ENCODE results near the gene RPUSD4.

The RPUSD4 gene

DNA sequence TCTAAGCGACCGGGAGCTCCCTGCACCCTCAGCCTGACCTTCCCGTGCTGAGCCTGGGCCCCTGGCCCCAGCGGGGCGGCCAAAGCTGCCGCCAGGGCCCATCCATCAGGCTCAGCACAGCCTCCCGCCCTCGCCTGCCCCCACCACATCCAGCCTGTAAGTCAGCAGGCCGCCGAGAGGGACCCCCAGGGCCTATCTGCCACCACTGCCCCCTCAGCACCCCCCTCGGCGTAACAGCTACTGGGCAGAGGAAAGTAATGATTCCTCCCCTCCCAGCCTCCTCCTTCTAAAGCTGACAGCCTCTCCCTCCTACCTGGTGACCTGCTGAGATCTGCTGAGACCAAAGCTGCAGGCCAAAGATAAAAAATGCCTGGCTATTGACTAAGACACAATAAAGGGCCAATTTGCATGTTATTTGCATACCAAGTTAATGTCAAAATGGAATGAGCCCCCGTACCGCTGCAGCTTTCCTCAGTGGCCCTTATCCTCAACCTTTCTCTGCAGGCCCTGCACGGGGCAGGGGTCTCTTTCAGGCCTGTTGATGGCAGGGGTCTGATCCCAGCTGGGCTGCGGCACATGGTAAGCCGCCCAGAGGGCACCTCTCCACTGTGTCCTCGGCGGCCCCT lies 51.6 kb downstream of the RPUSD4 start:
- H3K36me3 ChIP-seq (ENCODE audit: control insufficient read depth in 1 of 2, insufficient read depth in 2 of 2, low read length in 2 of 2), result no peaks in the 10 kb centered on the region
- H3K4ac ChIP-seq (ENCODE audit: low read depth, low read length), result no peak overlapping the region
- no peak overlapping the region for H4K12ac ChIP-seq (ENCODE audit: low read depth, low read length)
- no peak overlapping the region for H2BK5ac ChIP-seq (ENCODE audit: low read depth, low read length, poor library complexity)
- no peak overlapping the region for H2AK5ac ChIP-seq (ENCODE audit: low read length)
- no peak overlapping the region for H3K27ac ChIP-seq (ENCODE audit: low read depth, low read length)
- no peak for DNase-seq
- no peak overlapping the region for H3K4me2 ChIP-seq (ENCODE audit: low read length)
- H2BK120ac ChIP-seq (ENCODE audit: insufficient read depth, low read length, poor library complexity), result no peak overlapping the region
- no peak overlapping the region for H2AFZ ChIP-seq (ENCODE audit: insufficient read depth, low read length, poor library complexity)
- peaks cover 4% of the 10 kb centered on the region for H3K79me1 ChIP-seq (ENCODE audit: low read length)
- no peaks in the 10 kb centered on the region for H3K9me3 ChIP-seq (ENCODE audit: insufficient read depth, low read depth, low read length)
- H4K91ac ChIP-seq (ENCODE audit: low read depth, low read length), result peak overlapping the region; percentile 16
- peaks cover 17 to 32% of the 10 kb centered on the region in 2 experiments for H3K4me1 ChIP-seq (ENCODE audit: control insufficient read depth in 1 of 2, insufficient read depth in 2 of 2, low read length in 2 of 2)
- no CpG with 5 or more reads among the region's 19 CpGs for WGBS (ENCODE audit: extremely low coverage, insufficient coverage, insufficient read length)
- no peak overlapping the region for H3K9ac ChIP-seq (ENCODE audit: low read length)
- H3K4me3 ChIP-seq (ENCODE audit: low read depth, low read length), result no peak overlapping the region
- no peak overlapping the region for H3K23ac ChIP-seq (ENCODE audit: low read length)
- no peaks in the 10 kb centered on the region for H3K79me2 ChIP-seq (ENCODE audit: control insufficient read depth, insufficient read depth, low read length, poor library complexity)
- H2BK12ac ChIP-seq (ENCODE audit: low read length), result no peak overlapping the region
- no peak overlapping the region for H4K8ac ChIP-seq (ENCODE audit: low read depth, low read length)
- H3K14ac ChIP-seq (ENCODE audit: low read length), result no peak overlapping the region
- no peaks in the 10 kb centered on the region for H3K27me3 ChIP-seq (ENCODE audit: insufficient read depth, low read length)
- no peak overlapping the region for H3K18ac ChIP-seq (ENCODE audit: low read length)

DNA sequence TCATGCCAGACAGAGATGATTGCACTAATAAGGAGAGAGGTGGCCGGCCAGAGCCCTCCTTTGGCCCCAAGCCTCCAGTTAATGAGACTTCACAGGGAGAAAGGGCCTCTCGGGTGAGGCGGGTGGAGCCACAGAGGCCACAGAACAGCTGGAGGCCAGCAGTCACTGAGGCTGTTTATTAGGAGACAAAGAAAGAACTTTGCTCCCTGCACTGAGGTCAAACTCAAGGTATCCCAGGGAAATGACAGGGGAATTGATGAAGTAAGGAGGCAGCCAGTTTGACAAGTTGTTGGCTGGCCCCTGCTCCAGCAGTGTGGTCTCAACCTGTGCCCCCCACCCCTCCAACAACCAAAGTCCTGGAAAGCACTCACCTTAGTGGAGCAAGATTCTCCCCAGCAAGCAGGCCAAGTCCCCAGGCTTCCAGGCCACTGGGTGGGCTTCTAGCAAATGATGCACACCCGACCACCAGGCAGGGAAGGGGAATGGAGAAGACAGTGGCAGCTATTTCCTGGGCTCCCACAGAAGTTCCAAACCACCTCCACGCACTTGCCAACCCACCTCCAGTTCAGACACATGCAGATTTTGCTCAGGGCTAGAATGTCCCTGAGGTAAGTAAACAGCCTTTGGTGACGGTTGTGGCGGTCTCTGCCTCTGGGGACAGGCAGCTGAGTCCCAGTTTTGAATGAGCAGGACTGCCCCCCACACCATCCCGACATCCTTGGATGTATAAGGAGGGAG lies 53.2 kb downstream of the RPUSD4 start:
- H3K4ac ChIP-seq (ENCODE audit: low read depth, low read length), result no peak overlapping the region
- DNase-seq, result no peak
- no peaks in the 10 kb centered on the region for H3K79me2 ChIP-seq (ENCODE audit: control insufficient read depth, insufficient read depth, low read length, poor library complexity)
- H2BK120ac ChIP-seq (ENCODE audit: insufficient read depth, low read length, poor library complexity), result no peak overlapping the region
- H3K4me1 ChIP-seq (ENCODE audit: control insufficient read depth in 1 of 2, insufficient read depth in 2 of 2, low read length in 2 of 2), result peaks cover 14 to 24% of the 10 kb centered on the region in 2 experiments
- no peak overlapping the region for H4K8ac ChIP-seq (ENCODE audit: low read depth, low read length)
- H3K9me3 ChIP-seq (ENCODE audit: insufficient read depth, low read depth, low read length), result no peaks in the 10 kb centered on the region
- no peak overlapping the region for H4K91ac ChIP-seq (ENCODE audit: low read depth, low read length)
- no peaks in the 10 kb centered on the region for H3K27me3 ChIP-seq (ENCODE audit: insufficient read depth, low read length)
- H3K23ac ChIP-seq (ENCODE audit: low read length), result no peak overlapping the region
- no peak overlapping the region for H3K27ac ChIP-seq (ENCODE audit: low read depth, low read length)
- H3K14ac ChIP-seq (ENCODE audit: low read length), result no peak overlapping the region
- H2BK12ac ChIP-seq (ENCODE audit: low read length), result no peak overlapping the region
- no peak overlapping the region for H4K12ac ChIP-seq (ENCODE audit: low read depth, low read length)
- no CpG with 5 or more reads among the region's 8 CpGs for WGBS (ENCODE audit: extremely low coverage, insufficient coverage, insufficient read length)
- no peak overlapping the region for H2AFZ ChIP-seq (ENCODE audit: insufficient read depth, low read length, poor library complexity)
- H3K18ac ChIP-seq (ENCODE audit: low read length), result no peak overlapping the region
- no peak overlapping the region for H3K4me3 ChIP-seq (ENCODE audit: low read depth, low read length)
- no peak overlapping the region for H3K9ac ChIP-seq (ENCODE audit: low read length)
- H3K4me2 ChIP-seq (ENCODE audit: low read length), result no peak overlapping the region
- H2AK5ac ChIP-seq (ENCODE audit: low read length), result no peak overlapping the region
- no peak overlapping the region for H2BK5ac ChIP-seq (ENCODE audit: low read depth, low read length, poor library complexity)
- no peaks in the 10 kb centered on the region for H3K36me3 ChIP-seq (ENCODE audit: control insufficient read depth in 1 of 2, insufficient read depth in 2 of 2, low read length in 2 of 2)
- no peaks in the 10 kb centered on the region for H3K79me1 ChIP-seq (ENCODE audit: low read length)

DNA sequence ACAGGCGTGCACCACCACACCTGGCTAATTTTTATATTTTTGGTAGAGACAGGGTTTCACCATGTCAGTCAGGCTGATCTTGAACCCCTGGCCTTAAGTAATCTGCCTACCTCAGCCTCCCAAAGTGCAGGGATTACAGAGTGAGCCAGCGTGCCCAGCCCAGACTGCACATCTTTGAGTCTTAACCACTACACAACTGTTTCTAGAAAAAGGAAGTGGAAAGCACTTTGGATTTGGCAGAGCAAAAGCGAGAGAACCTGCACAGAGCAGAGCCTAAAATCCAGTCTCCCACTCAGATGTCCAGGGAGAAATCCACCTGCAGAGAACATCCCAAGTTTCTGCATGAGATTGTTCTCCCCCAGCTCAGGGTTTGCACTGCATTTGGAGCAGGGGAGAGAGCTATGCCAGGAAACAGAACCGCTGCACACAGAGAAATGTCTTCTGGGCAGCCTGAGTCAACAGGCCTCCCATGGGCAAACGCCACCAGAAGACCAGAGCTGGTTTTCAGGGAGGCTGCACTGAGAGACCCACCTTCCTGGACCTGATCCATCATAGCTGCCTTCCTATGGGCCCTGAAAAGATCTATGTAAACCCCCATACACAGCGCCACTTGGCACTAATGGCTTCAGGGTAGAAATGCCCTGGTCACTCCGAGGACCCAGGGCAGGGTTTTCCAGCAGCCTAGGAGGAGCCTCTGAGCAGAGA lies 54.0 kb downstream of the RPUSD4 start:
- no peak overlapping the region for H2BK5ac ChIP-seq (ENCODE audit: low read depth, low read length, poor library complexity)
- H3K23ac ChIP-seq (ENCODE audit: low read length), result no peak overlapping the region
- no peak for DNase-seq
- no peak overlapping the region for H2AFZ ChIP-seq (ENCODE audit: insufficient read depth, low read length, poor library complexity)
- H3K4me3 ChIP-seq (ENCODE audit: low read depth, low read length), result no peak overlapping the region
- H3K27me3 ChIP-seq (ENCODE audit: insufficient read depth, low read length), result no peaks in the 10 kb centered on the region
- H3K9me3 ChIP-seq (ENCODE audit: insufficient read depth, low read depth, low read length), result no peaks in the 10 kb centered on the region
- H3K4ac ChIP-seq (ENCODE audit: low read depth, low read length), result no peak overlapping the region
- WGBS (ENCODE audit: extremely low coverage, insufficient coverage, insufficient read length), result no CpG with 5 or more reads among the region's 7 CpGs
- H3K79me1 ChIP-seq (ENCODE audit: low read length), result no peaks in the 10 kb centered on the region
- H2BK120ac ChIP-seq (ENCODE audit: insufficient read depth, low read length, poor library complexity), result no peak overlapping the region
- H3K14ac ChIP-seq (ENCODE audit: low read length), result no peak overlapping the region
- no peak overlapping the region for H3K4me2 ChIP-seq (ENCODE audit: low read length)
- no peak overlapping the region for H4K91ac ChIP-seq (ENCODE audit: low read depth, low read length)
- H3K27ac ChIP-seq (ENCODE audit: low read depth, low read length), result no peak overlapping the region
- H3K4me1 ChIP-seq (ENCODE audit: control insufficient read depth in 1 of 2, insufficient read depth in 2 of 2, low read length in 2 of 2), result peaks cover 8 to 17% of the 10 kb centered on the region in 2 experiments
- no peak overlapping the region for H4K8ac ChIP-seq (ENCODE audit: low read depth, low read length)
- no peak overlapping the region for H3K9ac ChIP-seq (ENCODE audit: low read length)
- no peaks in the 10 kb centered on the region for H3K79me2 ChIP-seq (ENCODE audit: control insufficient read depth, insufficient read depth, low read length, poor library complexity)
- H3K36me3 ChIP-seq (ENCODE audit: control insufficient read depth in 1 of 2, insufficient read depth in 2 of 2, low read length in 2 of 2), result no peaks in the 10 kb centered on the region
- no peak overlapping the region for H2BK12ac ChIP-seq (ENCODE audit: low read length)
- H2AK5ac ChIP-seq (ENCODE audit: low read length), result no peak overlapping the region
- H3K18ac ChIP-seq (ENCODE audit: low read length), result no peak overlapping the region
- no peak overlapping the region for H4K12ac ChIP-seq (ENCODE audit: low read depth, low read length)

- Histone ChIP-seq H2BK12ac (ENCODE audit: low read length) (no peak overlapping the region), H3K4me2 (ENCODE audit: low read length) (no peak overlapping the region), H4K8ac (ENCODE audit: low read depth, low read length) (no peak overlapping the region), H3K23ac (ENCODE audit: low read length) (no peak overlapping the region), H2AK5ac (ENCODE audit: low read length) (no peak overlapping the region), H3K9me3 (ENCODE audit: insufficient read depth, low read depth, low read length) (no peaks in the 10 kb centered on the region), H2BK120ac (ENCODE audit: insufficient read depth, low read length, poor library complexity) (no peak overlapping the region), H2AFZ (ENCODE audit: insufficient read depth, low read length, poor library complexity) (no peak overlapping the region), H3K14ac (ENCODE audit: low read length) (no peak overlapping the region), H3K9ac (ENCODE audit: low read length) (no peak overlapping the region), H3K79me2 (ENCODE audit: control insufficient read depth, insufficient read depth, low read length, poor library complexity) (no peaks in the 10 kb centered on the region), H3K4me1 (ENCODE audit: control insufficient read depth in 1 of 2, insufficient read depth in 2 of 2, low read length in 2 of 2) (peaks cover 8 to 15% of the 10 kb centered on the region in 2 experiments), H4K12ac (ENCODE audit: low read depth, low read length) (no peak overlapping the region), H2BK5ac (ENCODE audit: low read depth, low read length, poor library complexity) (no peak overlapping the region), H3K27me3 (ENCODE audit: insufficient read depth, low read length) (no peaks in the 10 kb centered on the region), H4K91ac (ENCODE audit: low read depth, low read length) (no peak overlapping the region), H3K18ac (ENCODE audit: low read length) (no peak overlapping the region), H3K4me3 (ENCODE audit: low read depth, low read length) (no peak overlapping the region), H3K36me3 (ENCODE audit: control insufficient read depth in 1 of 2, insufficient read depth in 2 of 2, low read length in 2 of 2) (no peaks in the 10 kb centered on the region), H3K79me1 (ENCODE audit: low read length) (no peaks in the 10 kb centered on the region), H3K4ac (ENCODE audit: low read depth, low read length) (no peak overlapping the region), H3K27ac (ENCODE audit: low read depth, low read length) (no peak overlapping the region)
- DNase-seq, result peak in 1 of 2 donors; percentile 4
- no CpG with 5 or more reads among the region's 8 CpGs for WGBS (ENCODE audit: extremely low coverage, insufficient coverage, insufficient read length)
These were observed 54.6 kb downstream of the RPUSD4 start for GRCh38 chr11:126156814-126157213.

All from trophoblast cell (in vitro differentiated cells and primary cell).